Stimulated activated CD4-positive, alpha-beta T cell treated with anti-CD3 and anti-CD28 coated beads, Interleukin-12 subunit alpha, Interleukin-12 subunit beta, amount 100 ng/mL, for 48 hours (primary cell): ENCODE results near the gene OGFR.

Experiments
- DNase-seq, 3 donors: peaks; one replicate each; pipeline ENCODE4 v3.0.0-alpha.2; 2020; ENCODE audit warnings: low read depth in 2 of 3, low spot score in 1 of 3

OGFR gene

GRCh38 chr20:62769346-62770071 lies 35.1 kb upstream of the OGFR start:
- no peak for DNase-seq

- DNase-seq = no peak
Measured at GRCh38 chr20:62770111-62770910, 34.3 kb upstream of the OGFR start.

- no peak for DNase-seq
Measured at GRCh38 chr20:62770916-62771315, 33.7 kb upstream of the OGFR start.

GRCh38 chr20:62771396-62772102 lies 33.1 kb upstream of the OGFR start:
- DNase-seq = no peak

- no peak for DNase-seq
Measured at GRCh38 chr20:62772103-62772611, 32.5 kb upstream of the OGFR start.

- DNase-seq = no peak
Measured at GRCh38 chr20:62772619-62772989, 32.0 kb upstream of the OGFR start.

GRCh38 chr20:62772990-62773844 lies 31.4 kb upstream of the OGFR start:
- no peak for DNase-seq

GRCh38 chr20:62773845-62774714 lies 30.6 kb upstream of the OGFR start:
- no peak for DNase-seq

GRCh38 chr20:62774762-62775161 lies 29.9 kb upstream of the OGFR start:
- no peak for DNase-seq

- DNase-seq = no peak
Measured at GRCh38 chr20:62775206-62775605, 29.4 kb upstream of the OGFR start.

GRCh38 chr20:62776035-62776691 lies 28.5 kb upstream of the OGFR start:
- no peak for DNase-seq

GRCh38 chr20:62776692-62777527 lies 27.7 kb upstream of the OGFR start:
- peak; percentile 40 to 47 (median 45) for DNase-seq

GRCh38 chr20:62777528-62777830 lies 27.2 kb upstream of the OGFR start:
- no peak for DNase-seq

GRCh38 chr20:62778058-62778457 lies 26.6 kb upstream of the OGFR start:
- DNase-seq = no peak

GRCh38 chr20:62778601-62779416 lies 25.8 kb upstream of the OGFR start:
- no peak for DNase-seq

GRCh38 chr20:62779417-62779685 lies 25.3 kb upstream of the OGFR start:
- no peak for DNase-seq

- DNase-seq = no peak
Measured at GRCh38 chr20:62780204-62780603, 24.4 kb upstream of the OGFR start.

GRCh38 chr20:62780696-62781095 lies 23.9 kb upstream of the OGFR start:
- DNase-seq = no peak
